BJ (cell line): ENCODE results near the gene AGPAT3. TPM values are rescaled to one million over a fixed set of nuclear protein-coding genes. Genes with fewer than 3 reads are reported as not detected.
A peak's percentile ranks its signal among the peaks of the same experiment; 100 is the strongest.

Experiments used
- CTCF ChIA-PET: fragments of 350-600 bp; formaldehyde crosslinking; extraction: SDS; loops from one replicate; lab custom pipeline; 2021; ENCODE audit warnings: antibody characterized with exemption, inconsistent platforms; lab: Yijun Ruan, JAX
- POLR2A ChIA-PET: fragments of 300-600 bp; sonication (Branson Sonifier 250); formaldehyde crosslinking; extraction: SDS; loops from one replicate; lab custom pipeline; 2021; ENCODE audit warnings: antibody characterized with exemption; lab: Charles Lee
- DNase-seq: peaks from one replicate; pipeline ENCODE4 v3.0.0-alpha.2; 2011; ENCODE audit warnings: low read depth
- H3K27me3 ChIP-seq: 2 replicates; pipeline ENCODE4 v1.6.0; 2011; ENCODE audit warnings: low read length; ENCODE audit not compliant: control insufficient read depth, insufficient read depth
- H3K36me3 ChIP-seq: 2 replicates; pipeline ENCODE4 v1.5.1; 2011; ENCODE audit warnings: low read length; ENCODE audit not compliant: control insufficient read depth, insufficient read depth
- H3K4me3 ChIP-seq: 2 replicates; pipeline ENCODE4 v1.5.1; 2011; ENCODE audit warnings: low read depth, mild to moderate bottlenecking, control low read depth, low read length
- polyA plus RNA-seq: library from polyadenylated mRNA; depleted of rRNA; stranded (reverse); fragments of >200 nt; gene quantifications from 2 replicates; pipeline ENCODE4 v1.2.3, GENCODE V29; 2011
- TF ChIP-seq, protein P1 (sequence below): IDR thresholded peaks from 2 replicates; pipeline ENCODE4 v1.5.1; 2011; ENCODE audit warnings: low read depth, mild to moderate bottlenecking, control low read depth, inconsistent platforms, low read length, moderate library complexity; ENCODE audit not compliant: insufficient read depth

Gene AGPAT3
- polyA plus RNA-seq, 1 experiment: 68.5 TPM

DNA sequence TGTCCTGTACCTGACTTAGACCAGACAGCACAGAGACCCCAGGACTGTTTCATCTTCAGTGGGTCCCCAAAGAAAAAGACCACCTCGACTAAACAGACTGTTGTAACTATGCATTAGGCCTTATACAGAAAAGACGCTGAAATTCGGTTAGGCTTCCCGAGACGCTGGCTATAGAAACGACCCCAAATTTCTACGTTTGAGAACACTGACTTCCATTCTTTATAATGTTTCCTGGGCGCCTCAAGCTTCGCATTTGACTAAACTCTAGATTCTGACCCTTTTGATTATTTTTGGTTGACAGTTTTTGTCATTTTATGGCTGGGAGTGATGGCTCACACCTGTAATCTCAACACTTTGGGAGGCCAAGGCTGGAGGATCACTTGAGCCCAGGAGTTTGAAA is 146.1 kb downstream of the AGPAT3 start:
- ChIA-PET CTCF (no interaction called here), POLR2A (no interaction called here)
- TF ChIP-seq, protein P1, sequence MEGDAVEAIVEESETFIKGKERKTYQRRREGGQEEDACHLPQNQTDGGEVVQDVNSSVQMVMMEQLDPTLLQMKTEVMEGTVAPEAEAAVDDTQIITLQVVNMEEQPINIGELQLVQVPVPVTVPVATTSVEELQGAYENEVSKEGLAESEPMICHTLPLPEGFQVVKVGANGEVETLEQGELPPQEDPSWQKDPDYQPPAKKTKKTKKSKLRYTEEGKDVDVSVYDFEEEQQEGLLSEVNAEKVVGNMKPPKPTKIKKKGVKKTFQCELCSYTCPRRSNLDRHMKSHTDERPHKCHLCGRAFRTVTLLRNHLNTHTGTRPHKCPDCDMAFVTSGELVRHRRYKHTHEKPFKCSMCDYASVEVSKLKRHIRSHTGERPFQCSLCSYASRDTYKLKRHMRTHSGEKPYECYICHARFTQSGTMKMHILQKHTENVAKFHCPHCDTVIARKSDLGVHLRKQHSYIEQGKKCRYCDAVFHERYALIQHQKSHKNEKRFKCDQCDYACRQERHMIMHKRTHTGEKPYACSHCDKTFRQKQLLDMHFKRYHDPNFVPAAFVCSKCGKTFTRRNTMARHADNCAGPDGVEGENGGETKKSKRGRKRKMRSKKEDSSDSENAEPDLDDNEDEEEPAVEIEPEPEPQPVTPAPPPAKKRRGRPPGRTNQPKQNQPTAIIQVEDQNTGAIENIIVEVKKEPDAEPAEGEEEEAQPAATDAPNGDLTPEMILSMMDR: no peak
- no peaks in the 10 kb centered on the region for H3K36me3 ChIP-seq
- peak overlapping the region; percentile 77 for H3K4me3 ChIP-seq
- H3K27me3 ChIP-seq: no peaks in the 10 kb centered on the region
- no peak for DNase-seq

DNA sequence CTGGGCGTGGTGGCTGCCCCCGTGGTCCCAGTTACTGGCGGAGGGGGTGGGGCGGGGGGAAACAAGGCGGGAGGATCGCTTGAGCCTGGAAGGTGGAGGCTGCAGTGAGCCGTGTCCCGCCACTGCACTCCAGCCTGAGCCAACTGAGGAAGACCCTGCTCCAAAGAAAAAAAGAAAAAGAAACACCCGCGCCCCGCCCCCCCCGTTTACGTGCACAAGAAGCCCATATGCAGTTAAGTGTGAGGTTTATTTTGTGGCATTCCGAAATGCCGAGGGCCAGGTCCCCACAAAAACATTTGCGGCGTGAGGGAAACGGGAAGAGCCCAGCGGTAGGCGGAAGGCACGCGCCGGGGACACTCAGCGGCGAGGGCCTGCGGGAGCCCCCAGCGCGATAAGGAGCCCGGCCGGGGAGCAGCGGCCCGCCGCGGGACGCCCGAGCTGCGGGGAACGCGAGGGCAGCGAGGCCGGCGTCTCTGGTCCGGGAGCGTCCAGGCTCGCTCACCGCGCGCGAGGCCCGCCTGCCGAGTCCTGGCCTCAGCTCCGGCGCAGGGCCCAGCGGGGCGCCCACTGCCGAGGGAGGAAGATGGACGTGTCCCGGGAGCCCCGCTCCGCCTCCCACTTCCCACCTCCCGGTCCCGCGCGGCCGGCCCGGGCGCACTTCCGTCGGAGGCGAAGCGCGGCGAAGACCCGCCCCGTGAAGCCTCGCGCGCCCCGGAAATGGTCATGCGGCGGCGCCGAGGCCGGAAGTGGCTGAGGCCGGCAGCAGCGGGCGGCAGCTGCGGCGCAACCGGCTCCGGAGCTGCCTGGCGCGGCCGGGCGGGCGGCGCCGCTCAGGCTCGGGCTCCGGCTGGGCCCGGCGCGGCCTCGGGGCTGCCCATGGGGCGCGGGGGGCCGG is 146.8 kb downstream of the AGPAT3 start, which contains the start of gene TRAPPC10:
TRAPPC10 (plus strand) TSS at position 731 of the 895 bp plus-strand sequence. CDS start 185 bp downstream, outside the sequence.
- Histone ChIP-seq H3K36me3 (no peaks in the 10 kb centered on the region), H3K27me3 (no peaks in the 10 kb centered on the region), H3K4me3 (peak within 1 kb of the TSS; percentile 77)
- POLR2A ChIA-PET: no interaction called here
- DNase-seq: peak; percentile 16
- TF ChIP-seq, protein P1: no peak
- CTCF ChIA-PET: no interaction called here

DNA sequence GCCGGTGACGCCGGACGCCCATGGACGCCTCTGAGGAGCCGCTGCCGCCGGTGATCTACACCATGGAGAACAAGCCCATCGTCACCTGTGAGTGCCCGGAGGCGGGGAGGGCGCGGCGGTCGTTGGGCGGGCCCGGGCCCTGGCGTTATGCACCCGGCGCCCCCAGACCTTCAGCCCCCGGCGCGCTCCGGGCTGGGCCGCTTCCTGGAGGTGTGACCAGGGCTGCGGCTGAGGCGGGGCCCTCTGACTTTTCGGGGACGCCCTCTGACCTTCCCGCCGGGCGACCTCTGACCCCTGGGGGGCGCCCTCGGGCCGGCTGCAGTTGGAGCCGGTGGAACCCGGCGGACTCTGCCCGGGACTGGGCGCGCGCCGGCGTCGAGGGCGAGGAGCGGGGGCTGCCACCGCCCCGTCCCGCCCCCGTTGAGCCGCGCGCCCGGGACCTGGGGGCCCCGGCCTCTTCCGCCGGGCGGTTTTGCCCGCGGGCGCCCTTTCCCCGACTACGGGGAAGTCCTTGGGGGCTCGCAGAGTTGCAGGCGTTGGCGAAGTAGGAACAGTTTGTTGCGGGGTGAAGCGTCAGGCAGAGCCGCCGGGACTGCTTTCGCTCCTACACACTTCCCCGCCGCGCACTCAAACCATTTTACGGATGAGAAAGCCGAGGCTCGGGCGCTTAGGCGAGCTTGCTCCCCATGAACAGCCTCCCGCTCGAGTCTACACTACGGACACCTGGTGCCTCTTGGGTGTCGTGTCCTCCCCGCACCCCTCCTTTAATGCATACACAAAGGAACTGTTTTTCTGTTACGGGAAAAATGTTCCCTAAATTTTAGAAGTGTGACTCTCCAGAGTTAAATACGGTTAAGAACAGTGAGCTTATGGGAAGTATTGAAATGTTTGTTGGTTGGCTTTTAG is 147.7 kb downstream of the AGPAT3 start:
- H3K36me3 ChIP-seq: no peaks in the 10 kb centered on the region
- TF ChIP-seq, protein P1: no peak
- POLR2A ChIA-PET: no interaction called here
- CTCF ChIA-PET: no interaction called here
- H3K4me3 ChIP-seq: peak overlapping the region; percentile 77
- DNase-seq: no peak
- no peaks in the 10 kb centered on the region for H3K27me3 ChIP-seq

DNA sequence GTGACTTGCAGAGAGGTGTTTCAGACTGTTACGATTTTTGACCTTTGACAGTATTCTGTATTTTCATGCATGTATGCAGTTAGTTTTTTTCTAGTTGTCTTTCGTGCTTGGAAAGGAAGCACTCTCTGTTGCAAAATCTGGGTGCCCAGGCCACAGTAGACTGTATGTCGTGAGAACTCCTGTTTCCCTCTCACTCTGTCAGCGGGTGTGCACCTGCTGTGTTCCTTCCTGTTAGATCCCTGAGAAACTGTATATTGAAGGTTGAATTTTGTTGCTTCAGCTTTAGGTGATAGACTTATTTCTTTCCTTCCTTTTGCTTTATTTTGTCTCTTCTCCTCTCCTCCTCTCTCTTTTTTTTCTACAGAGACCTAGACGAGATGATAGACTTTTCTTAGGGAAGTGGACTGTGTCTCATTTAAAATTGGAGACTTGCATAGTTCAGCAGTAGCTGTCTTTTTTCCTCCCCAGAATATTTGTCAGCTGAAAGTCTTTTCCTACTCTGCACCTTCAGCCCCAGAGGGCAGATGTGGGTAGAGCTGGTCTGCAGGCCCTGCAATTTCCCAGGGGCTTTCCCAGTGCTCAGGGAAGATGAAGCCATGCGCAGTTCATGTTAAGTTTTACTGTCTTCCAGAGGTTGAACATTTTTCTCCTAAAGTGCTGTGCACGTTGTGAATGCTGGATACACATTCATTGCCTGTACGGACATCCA is 148.5 kb downstream of the AGPAT3 start:
- CTCF ChIA-PET: interaction anchor here (0.6 to 0.9 kb wide), 2 partner anchors 34 to 284 kb away, joined by 3 read pairs; no protein-coding TSS in a partner anchor
- Histone ChIP-seq H3K36me3 (no peaks in the 10 kb centered on the region), H3K4me3 (peak overlapping the region; percentile 77), H3K27me3 (no peaks in the 10 kb centered on the region)
- DNase-seq: no peak
- POLR2A ChIA-PET: no interaction called here
- TF ChIP-seq, protein P1: no peak
